ENCODE data around the gene CNTN5.

Gene CNTN5

DNA sequence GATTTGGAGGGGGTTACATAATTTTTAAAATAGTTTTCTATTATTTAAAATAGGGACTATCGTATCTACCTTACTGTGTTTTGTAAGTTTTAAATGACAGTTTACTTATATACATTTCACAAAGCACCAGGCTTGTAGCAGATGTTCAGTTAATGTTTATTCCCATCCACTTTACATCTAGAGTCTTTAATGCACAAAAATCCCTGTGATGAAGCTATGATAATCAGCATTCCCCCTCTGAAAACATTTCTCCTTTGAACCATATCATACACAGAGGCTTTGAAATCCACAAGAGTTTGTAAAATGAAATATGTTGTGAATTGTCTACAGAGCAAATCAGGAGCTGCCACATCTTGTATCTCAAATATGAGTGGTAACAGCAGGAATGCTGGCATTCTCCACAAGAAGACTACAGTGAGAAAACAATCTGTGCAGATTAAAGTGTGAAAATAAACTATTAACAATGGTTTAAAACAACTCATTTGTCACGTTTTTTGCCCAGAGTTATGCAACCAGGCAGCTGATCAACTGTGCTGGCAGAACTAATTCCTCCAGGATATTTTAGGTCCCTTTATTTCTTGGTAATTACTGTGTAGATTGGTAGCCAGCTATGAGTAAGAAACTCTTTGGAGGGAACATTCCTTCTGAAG lies 967.2 kb downstream of the CNTN5 start:
- DNase-seq: no peak

DNA sequence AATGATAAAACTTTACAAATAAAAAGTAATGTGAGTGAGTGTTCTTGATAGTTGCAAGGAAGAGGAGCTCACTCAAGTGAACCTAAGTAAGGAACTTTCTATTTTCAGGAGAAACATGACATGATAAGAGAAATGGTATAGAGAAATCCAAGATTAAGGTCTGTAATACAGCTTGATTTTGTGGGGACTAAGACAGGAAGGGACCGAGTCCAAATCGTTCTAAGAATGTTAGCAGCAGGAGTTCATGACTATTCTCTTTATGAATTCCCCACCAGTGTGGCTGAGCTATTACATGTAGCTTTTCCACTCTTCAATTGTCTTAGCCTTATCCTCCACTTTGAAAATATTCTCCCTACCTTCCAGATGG lies 967.7 kb downstream of the CNTN5 start:
- DNase-seq: no peak

DNA sequence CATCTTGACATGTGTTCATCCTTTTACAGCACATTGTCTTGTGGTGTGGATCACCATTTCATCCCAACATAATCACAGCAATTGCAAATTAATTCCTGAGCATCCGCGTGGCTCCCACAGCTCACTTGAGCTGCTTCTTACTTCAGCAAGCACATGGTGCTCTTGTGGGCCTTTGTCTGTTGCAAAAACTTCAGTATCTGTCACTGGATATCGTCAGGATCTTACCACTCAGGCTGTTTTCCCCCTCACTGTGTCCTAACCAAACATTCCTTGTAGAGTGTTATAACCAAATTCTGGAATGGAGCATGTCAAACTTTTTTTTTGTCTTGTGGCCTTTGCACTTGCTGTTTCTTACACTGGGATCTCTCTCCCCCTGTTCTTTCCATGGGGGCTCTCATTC lies 983.2 kb downstream of the CNTN5 start:
- DNase-seq: no peak

DNA sequence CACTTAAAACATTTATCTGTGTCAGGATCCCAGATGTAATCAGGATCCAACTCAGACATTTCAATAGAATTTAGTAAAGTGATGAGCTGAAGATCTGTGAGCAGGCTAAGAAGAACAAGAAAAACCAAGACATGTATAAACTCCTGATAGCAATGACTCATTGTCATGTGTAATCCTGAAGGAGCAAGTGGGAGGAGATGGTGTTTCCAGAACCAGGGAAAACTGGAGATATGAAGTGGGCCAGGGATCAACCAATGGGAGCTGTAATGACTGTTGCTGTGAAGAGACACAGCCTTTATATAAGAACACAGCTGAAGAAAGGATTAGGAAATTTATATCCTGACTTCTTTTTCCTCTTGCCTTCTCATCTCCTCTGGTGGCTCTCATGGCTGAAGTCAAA lies 983.8 kb downstream of the CNTN5 start:
- no peak for DNase-seq

DNA sequence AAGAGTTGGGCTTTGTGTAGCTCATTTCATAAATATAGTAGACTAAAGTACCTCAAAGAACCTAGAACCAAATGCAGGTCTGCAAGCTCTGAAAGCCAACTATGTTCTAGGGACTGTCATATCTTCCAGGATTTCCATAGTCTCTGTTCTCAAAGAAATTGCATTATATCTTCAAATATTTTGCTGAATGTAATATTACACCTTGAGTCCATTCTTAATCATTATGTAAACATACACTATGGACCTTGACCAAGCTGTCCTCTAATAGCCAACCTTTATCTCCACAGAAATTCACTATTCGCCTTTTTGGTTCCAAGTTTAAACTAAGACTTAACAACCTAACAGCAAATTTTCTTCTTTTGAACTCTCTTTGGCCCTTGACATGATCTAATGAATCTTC lies 987.7 kb downstream of the CNTN5 start:
- no peak for DNase-seq

DNA sequence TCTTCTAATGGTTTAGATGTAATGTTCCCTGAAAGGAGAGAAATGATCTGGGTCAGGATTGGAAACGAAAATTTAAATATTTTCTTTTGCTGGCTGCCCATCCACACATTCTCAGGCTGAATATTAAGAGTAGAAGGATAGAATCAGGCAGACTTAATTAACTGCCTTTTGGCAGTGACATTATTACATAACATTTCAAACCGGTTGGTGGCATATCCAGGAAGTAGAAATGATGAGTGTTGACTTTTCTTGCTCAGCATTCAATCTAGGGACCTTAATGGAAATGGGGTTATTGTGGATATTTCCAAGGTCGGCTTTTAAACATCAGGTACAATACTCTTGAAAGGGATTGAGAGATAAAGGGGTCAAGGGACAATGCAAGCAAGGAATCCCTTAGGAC lies 989.0 kb downstream of the CNTN5 start:
- DNase-seq: no peak

DNA sequence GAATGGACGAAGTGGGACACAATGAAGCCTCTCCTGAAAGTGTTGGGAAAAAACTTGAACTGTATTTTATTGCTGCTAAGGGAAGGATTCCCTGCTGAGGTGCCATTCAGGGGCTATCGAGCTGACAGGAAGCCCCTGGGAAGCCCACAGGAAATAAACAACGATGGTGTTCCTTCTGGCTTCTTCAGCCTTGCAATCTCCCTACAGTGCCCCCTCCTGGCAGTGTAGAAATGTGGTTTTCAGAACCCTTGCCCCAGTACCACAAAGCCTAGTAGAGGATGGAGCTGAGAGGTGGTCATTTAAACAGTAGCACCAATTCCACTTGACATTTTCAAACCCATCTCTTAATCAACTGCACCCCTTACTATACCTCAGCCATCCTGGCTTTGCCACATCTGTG lies 989.6 kb downstream of the CNTN5 start:
- DNase-seq: no peak

DNA sequence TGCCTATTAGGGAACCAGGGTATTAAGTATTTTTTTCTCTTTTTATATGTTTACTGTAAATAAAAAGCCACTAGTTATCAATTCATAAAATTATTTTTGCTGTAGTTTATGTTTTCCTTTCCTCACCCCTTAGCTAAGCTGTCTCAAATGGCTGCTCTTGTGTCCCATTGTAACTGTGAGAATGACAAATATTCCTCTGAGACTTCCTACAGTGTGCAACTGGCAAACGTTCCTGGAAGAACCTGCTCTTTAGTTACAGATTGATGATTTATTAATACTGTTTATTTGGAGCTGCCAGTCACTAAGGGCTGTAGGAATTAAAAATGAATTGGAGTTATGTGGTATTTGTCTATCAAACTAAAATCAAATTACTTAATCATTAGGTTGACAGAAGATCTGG lies 990.9 kb downstream of the CNTN5 start:
- DNase-seq: no peak

DNA sequence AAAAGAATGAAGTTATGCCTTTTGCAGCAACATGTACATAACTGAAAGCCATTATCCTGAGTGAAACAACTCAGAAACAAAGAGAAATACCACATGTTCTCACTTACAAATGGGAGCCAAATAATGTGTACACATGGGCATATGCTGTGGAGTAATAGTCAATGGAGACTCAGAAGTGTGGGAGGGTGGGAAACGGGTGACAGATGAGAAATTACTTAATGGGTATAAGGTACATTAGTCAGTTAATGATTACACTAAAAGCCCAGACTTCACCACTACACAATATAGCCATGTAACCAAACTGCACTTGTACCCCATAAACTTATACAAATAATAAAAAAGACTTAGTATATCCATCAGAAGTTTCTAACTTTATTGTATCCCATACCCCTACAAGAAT lies 992.3 kb downstream of the CNTN5 start:
- DNase-seq: no peak

DNA sequence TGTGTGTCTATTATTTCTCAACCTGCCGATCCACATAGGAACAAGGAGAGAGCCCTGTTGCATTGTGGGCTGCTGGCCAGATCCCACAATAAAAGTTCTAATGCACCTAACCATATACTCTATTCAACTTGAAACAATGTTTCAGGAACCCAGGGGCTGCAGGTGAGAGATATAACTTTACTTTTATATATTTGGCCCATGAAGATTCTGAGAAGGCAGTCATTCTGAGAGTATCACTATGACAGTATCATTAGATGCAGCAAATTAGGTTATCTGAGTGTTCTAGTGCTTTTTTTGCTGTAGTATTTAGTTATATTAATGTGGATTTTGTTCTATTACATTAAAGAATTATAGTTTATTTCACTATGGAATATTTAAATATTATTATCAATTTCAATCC lies 1011.2 kb downstream of the CNTN5 start:
- no peak for DNase-seq

DNA sequence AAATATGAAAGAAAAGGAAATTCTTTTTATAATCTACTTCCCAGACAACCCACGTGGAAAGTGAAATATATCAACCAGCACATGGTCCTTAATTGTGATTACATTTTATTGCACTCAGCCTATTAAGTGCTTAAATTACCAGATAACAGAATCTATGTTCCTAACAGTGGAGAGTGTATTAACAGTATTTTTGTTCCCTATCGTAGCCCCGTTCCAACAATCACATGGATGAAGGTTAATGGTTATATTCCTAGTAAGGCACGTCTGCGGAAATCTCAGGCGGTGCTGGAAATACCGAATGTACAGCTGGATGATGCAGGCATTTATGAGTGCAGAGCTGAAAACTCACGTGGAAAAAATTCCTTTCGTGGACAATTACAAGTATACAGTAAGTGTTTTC lies 1040.3 kb downstream of the CNTN5 start:
- DNase-seq: no peak

DNA sequence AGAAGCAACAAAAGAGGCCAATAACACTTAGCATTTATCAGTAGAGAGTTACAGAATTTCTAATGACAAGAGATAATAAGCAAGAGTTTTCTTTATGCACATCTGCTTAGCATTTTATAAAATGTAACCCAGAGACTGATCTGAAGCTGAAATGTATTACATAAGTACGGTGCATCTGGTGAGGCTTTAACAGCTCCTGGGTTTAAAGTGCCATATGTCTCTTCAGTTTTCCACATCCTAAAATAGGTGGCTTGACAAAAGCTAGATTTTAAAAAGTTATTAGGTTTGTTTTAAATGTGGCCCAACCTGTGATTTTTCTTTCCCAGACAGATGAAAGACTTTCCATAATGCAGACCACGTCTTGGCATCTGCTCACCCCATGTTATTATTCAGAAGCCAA lies 1045.7 kb downstream of the CNTN5 start:
- no peak for DNase-seq

DNA sequence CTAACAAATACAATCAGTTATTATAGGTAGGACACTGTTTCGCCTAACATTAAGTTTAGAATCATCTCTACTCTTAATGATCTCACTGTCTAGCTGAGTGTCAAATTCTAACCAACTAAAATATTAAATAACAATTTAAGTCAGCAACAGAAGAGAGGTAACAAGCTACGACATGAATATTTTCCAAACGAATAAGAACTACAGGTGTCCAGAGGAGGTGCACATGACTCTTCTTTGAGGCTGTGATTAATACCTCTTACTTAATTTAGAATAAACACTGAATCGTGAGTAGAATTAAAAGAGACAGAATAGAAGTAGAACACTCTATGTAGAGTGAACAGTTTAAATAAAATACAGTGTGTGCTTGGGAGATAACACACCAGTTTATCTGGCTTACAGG lies 1047.4 kb downstream of the CNTN5 start:
- DNase-seq: no peak

DNA sequence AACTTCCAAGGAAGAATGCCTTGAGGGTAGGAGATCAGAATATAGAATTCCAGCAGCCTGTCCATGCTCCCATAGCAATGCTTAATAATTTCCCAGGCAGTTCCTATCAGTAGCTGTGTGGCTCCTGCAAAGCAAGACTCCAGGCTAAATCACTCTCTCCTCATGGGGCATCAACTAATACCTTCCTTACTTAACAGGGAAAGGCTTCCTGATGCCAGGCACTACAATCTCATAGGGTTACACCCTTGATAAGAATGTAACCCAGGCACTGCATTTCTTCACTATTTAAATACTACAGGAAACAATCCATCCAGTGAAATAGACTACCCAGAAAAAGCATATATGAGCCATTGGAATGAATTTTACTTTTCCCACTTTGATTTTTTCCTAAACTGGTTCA lies 1051.4 kb downstream of the CNTN5 start:
- no peak for DNase-seq

DNA sequence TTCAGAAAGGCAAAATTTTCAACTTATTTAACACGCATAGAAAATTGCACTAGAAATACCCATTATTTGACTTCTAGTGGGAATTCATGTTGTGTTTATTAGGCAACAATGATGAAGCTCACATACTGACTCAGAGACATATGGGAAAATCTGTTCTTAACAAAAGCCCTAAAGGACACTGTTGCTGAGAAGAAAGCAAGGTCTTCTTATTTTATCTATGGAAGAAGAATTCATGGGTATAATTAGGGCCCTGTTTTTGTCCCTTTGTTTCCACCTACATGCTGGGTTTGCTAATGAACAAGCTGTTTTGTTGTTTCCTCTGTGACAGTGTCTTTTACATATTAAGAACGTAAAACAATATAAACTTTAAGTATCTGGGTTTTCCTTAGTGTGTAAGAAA lies 1059.6 kb downstream of the CNTN5 start:
- no peak for DNase-seq

DNA sequence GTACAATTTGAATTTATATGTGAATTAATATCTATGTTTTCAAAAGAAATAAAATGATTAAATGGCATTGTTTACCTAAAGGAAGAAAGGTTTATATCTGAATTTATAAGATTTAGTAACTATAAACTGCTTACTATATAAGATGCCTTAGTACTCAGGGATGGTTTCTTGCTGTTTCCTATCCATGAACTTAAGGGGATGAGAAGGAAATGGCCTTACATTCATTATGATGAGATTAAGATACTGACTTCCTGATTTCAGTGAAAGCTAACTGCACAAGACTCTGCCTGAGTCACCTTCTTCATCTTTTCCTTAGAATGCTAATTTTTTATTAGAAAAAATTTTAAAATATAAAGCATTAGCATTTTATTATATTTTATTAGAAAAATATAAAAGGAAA lies 1060.1 kb downstream of the CNTN5 start:
- no peak for DNase-seq

DNA sequence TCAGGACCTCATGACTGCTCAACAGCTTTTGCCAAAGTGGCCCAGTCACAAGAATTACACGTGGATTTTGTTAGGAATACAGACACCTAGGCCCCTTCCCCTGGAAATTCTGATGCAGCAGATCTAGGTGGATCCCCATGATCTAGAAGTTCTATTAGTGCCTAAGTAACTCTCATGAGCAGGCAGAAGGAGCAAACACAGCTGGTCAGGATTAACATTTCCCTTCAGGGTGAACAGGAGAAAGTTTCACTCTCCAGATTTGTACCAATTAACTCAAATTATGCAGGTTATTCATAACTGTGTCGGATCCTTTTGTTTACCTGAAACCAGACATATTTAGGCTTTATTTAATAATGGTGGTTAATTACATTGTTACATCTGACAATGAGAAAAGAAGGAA lies 1072.9 kb downstream of the CNTN5 start:
- DNase-seq: no peak

DNA sequence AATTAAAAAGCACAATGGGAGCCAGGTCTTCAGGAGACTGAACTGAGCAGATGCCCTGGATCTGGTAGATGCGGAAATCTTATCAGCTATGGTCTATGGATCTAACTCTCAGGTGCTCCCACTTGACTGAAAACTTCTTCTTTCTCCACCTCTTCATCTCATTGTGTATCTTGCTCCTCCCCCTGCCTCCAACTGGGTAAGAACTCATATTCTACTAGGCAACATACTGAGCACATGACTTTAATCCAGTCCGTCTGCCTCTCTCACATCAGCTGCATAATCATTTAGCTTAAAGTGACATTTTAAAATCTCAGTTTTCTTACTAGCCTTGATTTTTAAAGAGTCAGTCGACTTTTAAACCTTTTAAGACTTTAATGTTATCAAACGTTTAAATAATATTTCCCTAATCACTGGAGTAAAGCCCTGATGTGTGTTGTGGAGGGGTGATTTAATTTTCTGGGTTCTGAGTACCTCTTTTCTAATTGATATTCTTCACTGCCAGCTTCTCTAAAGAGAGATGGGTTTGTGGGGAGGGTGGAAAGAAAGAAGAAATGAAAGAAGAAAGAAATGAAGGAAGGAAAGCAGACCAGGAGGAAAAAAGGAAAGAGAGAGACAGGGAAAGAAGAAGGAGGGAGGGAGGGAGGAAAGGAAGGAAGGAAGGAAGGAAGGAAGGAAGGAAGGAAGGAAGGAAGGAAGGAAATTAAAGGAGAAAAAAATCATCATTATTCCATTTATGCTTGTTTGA lies 1073.5 kb downstream of the CNTN5 start:
- no peak for DNase-seq

DNA sequence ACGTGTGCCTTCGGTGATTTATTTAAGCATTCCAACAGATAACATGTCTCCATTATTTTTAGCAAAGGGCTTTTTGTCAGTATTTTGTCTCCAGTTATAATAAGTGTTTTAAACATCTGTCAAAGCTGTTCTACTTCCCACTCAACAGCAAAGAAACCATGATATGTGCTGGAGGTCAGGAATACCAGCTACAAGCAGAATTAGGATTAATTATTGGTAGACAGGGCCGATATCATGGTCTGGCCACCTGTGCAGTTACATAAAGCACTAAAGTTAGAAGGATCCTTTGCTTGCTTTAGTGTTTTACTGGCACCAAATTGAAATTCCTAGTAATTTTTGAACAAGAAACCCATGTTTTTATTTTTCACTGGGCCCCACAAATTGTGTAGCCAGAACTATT lies 1075.1 kb downstream of the CNTN5 start:
- DNase-seq: no peak

DNA sequence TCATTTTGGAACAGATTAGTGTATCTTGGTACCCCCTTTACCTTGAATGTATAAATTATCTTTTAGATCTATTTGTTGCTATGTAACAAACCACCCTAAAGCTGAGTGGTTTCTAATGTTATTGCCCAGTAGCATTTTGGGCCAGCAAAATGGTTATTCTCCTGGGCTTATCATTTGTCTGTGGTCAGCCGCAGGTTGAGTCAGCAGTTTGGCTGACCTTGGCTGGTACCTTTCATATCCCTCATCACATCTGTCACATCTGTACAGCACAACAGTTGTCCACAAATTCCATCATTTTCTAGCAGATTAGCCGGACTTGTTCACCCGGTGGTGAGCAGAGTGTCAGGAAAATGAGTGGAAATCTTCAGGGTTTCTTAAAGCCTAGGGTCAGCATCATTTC lies 1077.8 kb downstream of the CNTN5 start:
- no peak for DNase-seq

DNA sequence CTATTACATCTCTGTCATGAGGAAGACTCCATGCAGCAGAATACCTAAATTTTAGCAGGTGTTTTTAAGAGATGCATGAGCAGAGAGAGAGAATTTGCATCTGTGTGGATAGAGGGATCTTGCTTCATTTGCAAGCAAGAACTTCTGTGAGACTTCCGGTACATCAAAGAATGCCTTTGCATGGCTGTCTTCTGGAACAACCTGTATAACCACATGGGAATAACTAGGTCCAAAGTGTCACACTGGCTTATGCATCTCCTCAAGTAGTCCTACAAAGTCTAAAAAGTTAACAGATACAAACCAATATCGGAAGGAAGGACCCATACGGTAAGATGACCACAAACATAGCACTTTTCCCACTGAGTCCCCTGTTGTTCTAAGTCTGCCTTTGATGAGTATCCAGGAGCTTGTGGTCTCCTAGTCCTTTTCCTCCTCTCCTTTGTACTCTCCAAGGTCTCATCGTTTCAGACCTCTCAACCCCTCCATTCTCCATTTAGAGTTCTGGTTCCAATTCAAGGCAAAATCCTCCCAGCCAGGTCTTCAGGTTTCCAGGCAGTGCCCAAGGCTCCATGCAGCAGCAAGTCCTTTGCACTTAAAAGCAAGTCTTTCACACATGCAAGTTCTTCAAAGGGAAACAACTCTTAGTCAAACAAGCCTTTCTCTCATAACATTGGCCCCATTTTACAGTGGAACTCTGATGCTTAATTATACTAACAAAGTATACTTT lies 1084.7 kb downstream of the CNTN5 start:
- no peak for DNase-seq

DNA sequence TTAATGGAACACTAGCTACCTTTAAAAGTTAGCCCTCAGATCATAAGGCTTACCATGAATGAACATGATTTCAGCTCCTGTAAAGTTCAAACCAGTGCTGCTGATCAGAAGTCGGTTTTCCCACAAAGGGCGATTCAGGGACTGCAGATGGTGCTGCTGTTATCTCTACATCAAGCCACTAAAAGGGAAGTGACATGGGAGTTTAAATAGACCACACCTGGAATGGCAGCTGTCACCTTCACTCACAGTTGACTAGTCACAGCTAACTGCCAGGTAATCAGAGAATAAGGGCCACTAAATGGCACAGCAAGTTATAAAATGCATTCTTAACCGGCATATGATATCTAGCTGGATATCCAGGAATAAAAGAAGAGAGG lies 1085.2 kb downstream of the CNTN5 start:
- DNase-seq: no peak

DNA sequence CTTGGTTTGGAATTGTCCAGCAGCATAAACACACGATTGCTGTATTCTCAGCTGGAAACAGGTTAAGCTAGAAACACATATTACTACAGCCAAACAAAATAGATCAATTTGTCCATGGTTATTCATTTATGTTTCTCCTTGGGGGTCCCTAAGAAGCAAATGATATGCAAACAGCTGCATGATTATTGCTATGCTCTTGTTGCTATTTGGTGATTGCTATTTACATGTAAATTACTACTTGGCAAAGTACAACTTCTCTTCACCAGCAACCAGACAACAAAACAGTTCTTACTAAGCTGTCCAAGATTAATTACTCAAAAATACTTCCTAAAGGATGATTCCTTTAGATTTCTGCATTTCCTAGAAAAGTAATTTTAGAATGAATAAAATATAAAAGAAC lies 1098.4 kb downstream of the CNTN5 start:
- DNase-seq: no peak

DNA sequence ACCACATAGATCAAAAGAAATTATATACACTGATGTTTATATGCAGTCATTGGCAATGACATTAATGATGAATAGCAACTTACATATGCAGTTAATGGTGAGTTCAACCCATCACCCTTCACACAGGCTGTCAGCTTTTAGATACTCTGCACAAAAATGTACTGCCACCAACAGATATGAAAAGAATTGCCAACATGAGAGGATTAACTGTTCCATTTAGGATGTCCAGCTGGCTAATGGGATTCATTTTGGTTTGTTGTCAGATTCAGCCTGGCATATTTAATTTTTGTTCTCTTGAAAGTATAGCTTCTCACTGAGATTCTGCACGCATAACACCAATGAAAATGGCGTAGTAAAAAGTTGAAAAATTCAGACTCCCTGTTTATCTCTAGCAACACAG lies 1112.4 kb downstream of the CNTN5 start:
- no peak for DNase-seq

DNA sequence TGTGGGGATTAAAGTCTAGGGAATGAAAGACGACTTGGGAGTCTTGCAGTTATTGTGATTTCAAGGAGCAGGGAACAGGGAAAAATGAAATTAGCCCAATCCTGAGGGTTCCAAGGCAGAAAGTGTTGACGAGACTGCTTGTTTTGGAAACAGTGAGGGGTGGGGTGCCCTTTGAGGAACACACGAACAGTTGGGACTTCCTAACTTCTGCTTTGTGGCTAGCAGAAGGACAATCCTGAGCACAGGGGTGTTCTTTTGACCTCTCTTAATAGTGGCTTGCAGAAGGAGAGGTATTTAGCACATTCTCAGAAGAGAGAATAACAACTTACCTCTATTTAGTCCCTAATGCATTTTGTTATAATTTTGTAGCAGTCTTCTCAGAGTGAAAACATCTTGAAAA lies 1120.5 kb downstream of the CNTN5 start:
- DNase-seq: no peak
